WTC11 (cell line): Measurements from ENCODE around the gene NDRG3. TPM values are rescaled to one million over a fixed set of nuclear protein-coding genes. Genes with fewer than 3 reads are reported as not detected.

Experiments
- ATAC-seq: fragments of 200-7000 bp; cut with Tn5 transposase; 2 replicates; pipeline ENCODE4 v1.10.0; 2021; ENCODE audit warnings: mild to moderate bottlenecking, moderate library complexity
- CTCF ChIA-PET: fragments of 300-600 bp; sonication (Branson Sonifier 250); formaldehyde crosslinking; loops from one replicate; lab custom pipeline; 2021; ENCODE audit warnings: antibody characterized with exemption; lab: Charles Lee
- POLR2A ChIA-PET: fragments of 350-600 bp; sonication (Branson Sonifier 250); formaldehyde crosslinking; loops from one replicate; lab custom pipeline; 2021; ENCODE audit warnings: antibody characterized with exemption; lab: Charles Lee
- DNase-seq: peaks from one replicate; pipeline ENCODE4 v3.0.0; 2021; ENCODE audit warnings: low spot score
- H3K27ac Mint-ChIP-seq: 2 replicates; pipeline ENCODE4 v1.8.0; 2021; ENCODE audit warnings: mixed read lengths
- H3K27me3 Mint-ChIP-seq: 2 replicates; pipeline ENCODE4 v1.8.0; 2021; ENCODE audit warnings: low read depth, mild to moderate bottlenecking, moderate library complexity, mixed read lengths
- H3K36me3 Mint-ChIP-seq: 2 replicates; pipeline ENCODE4 v1.8.0; 2021; ENCODE audit warnings: mixed read lengths
- H3K4me1 Mint-ChIP-seq: 2 replicates; pipeline ENCODE4 v1.8.0; 2022; ENCODE audit warnings: mixed read lengths
- H3K4me3 Mint-ChIP-seq: 2 replicates; pipeline ENCODE4 v1.8.0; 2021; ENCODE audit warnings: mild to moderate bottlenecking, moderate library complexity, mixed read lengths
- H3K9me3 Mint-ChIP-seq: 2 replicates; pipeline ENCODE4 v1.8.0; 2021; ENCODE audit warnings: mixed read lengths
- AR ChIP-seq: fragments of 250-450 bp; sonication (Bioruptor Pico); IDR thresholded peaks from 2 replicates; pipeline ENCODE4 v1.9.0; 2021; ENCODE audit warnings: mild to moderate bottlenecking
- FOXP1 ChIP-seq: sonication (generic); formaldehyde crosslinking; IDR thresholded peaks from 2 replicates; pipeline ENCODE4 v1.8.0; 2022; ENCODE audit warnings: missing genetic modification reagents, mild to moderate bottlenecking, moderate library complexity, borderline replicate concordance
- GABPB1 ChIP-seq: sonication (generic); formaldehyde crosslinking; IDR thresholded peaks from 2 replicates; pipeline ENCODE4 v1.8.1; 2023; ENCODE audit warnings: mild to moderate bottlenecking, missing genetic modification reagents
- GRHL2 ChIP-seq: fragments of 250-450 bp; sonication (Bioruptor Pico); IDR thresholded peaks from 2 replicates; pipeline ENCODE4 v1.8.0; 2022; ENCODE audit warnings: mild to moderate bottlenecking, moderate library complexity; ENCODE audit not compliant: insufficient replicate concordance, severe bottlenecking
- HMGXB4 ChIP-seq: sonication (generic); formaldehyde crosslinking; IDR thresholded peaks from 2 replicates; pipeline ENCODE4 v1.8.1; 2023; ENCODE audit warnings: mild to moderate bottlenecking, moderate library complexity, missing genetic modification reagents
- IRF1 ChIP-seq: sonication (generic); formaldehyde crosslinking; IDR thresholded peaks from 2 replicates; pipeline ENCODE4 v1.8.0; 2023; ENCODE audit warnings: missing genetic modification reagents
- MAX ChIP-seq: sonication (generic); formaldehyde crosslinking; IDR thresholded peaks from 2 replicates; pipeline ENCODE4 v1.8.0; 2022; ENCODE audit warnings: mild to moderate bottlenecking, missing genetic modification reagents
- MYBL2 ChIP-seq: sonication (generic); formaldehyde crosslinking; IDR thresholded peaks from 2 replicates; pipeline ENCODE4 v1.8.1; 2023; ENCODE audit warnings: mild to moderate bottlenecking, moderate library complexity, missing genetic modification reagents
- NR1H2 ChIP-seq: sonication (generic); formaldehyde crosslinking; IDR thresholded peaks from 2 replicates; pipeline ENCODE4 v1.9.0; 2021; ENCODE audit warnings: mild to moderate bottlenecking, moderate library complexity, missing genetic modification reagents
- OVOL2 ChIP-seq: fragments of 250-450 bp; sonication (Bioruptor Pico); IDR thresholded peaks from 2 replicates; pipeline ENCODE4 v1.9.0; 2021; ENCODE audit warnings: mild to moderate bottlenecking, borderline replicate concordance
- RORB ChIP-seq: fragments of 250-450 bp; sonication (Bioruptor Pico); IDR thresholded peaks from 2 replicates; pipeline ENCODE4 v1.9.0; 2021; ENCODE audit warnings: mild to moderate bottlenecking
- SMAD3 ChIP-seq: sonication (generic); formaldehyde crosslinking; IDR thresholded peaks from 2 replicates; pipeline ENCODE4 v1.8.0; 2022; ENCODE audit warnings: missing genetic modification reagents, mild to moderate bottlenecking, borderline replicate concordance
- SMAD4 ChIP-seq: sonication (generic); formaldehyde crosslinking; IDR thresholded peaks from 2 replicates; pipeline ENCODE4 v1.8.0; 2022; ENCODE audit warnings: mild to moderate bottlenecking, missing genetic modification reagents
- STAT6 ChIP-seq: sonication (generic); formaldehyde crosslinking; conservative IDR thresholded peaks from 2 replicates; pipeline ENCODE4 v1.8.1; 2023; ENCODE audit warnings: mild to moderate bottlenecking, low read depth, missing genetic modification reagents, moderate library complexity
- TCF7 ChIP-seq: sonication (generic); formaldehyde crosslinking; IDR thresholded peaks from 2 replicates; pipeline ENCODE4 v1.8.0; 2022; ENCODE audit warnings: mild to moderate bottlenecking, low read depth, missing genetic modification reagents, moderate library complexity
- TEAD4 ChIP-seq: sonication (generic); formaldehyde crosslinking; IDR thresholded peaks from 2 replicates; pipeline ENCODE4 v1.8.0; 2022; ENCODE audit warnings: mild to moderate bottlenecking, missing genetic modification reagents
- ZBTB21 ChIP-seq: sonication (generic); formaldehyde crosslinking; IDR thresholded peaks from 2 replicates; pipeline ENCODE4 v1.8.1; 2023; ENCODE audit warnings: mild to moderate bottlenecking, missing genetic modification reagents, borderline replicate concordance
- ZNF138 ChIP-seq: sonication (generic); formaldehyde crosslinking; conservative IDR thresholded peaks from 2 replicates; pipeline ENCODE4 v1.8.1; 2022; ENCODE audit warnings: mild to moderate bottlenecking, moderate library complexity, missing genetic modification reagents
- ZNF263 ChIP-seq: sonication (generic); formaldehyde crosslinking; IDR thresholded peaks from 2 replicates; pipeline ENCODE4 v1.8.1; 2022; ENCODE audit warnings: low read depth, mild to moderate bottlenecking, moderate library complexity, missing genetic modification reagents
- ZNF317 ChIP-seq: sonication (generic); formaldehyde crosslinking; IDR thresholded peaks from 2 replicates; pipeline ENCODE4 v1.8.1; 2023; ENCODE audit warnings: low read depth, mild to moderate bottlenecking, moderate library complexity, missing genetic modification reagents, borderline replicate concordance
- ZNF416 ChIP-seq: fragments of 250-450 bp; sonication (Bioruptor Pico); IDR thresholded peaks from 2 replicates; pipeline ENCODE4 v1.9.0; 2021; ENCODE audit warnings: mild to moderate bottlenecking, inconsistent platforms
- total RNA-seq: library from RNA; stranded (reverse); gene quantifications from 3 replicates; pipeline ENCODE4 v1.2.3, GENCODE V29; 2021

NDRG3 gene
- total RNA-seq, 1 experiment from 2014 or later, result 27.0 TPM

GRCh38 chr20:36760647-36761046, 14.8 kb upstream of the NDRG3 start:
- H3K4me1 Mint-ChIP-seq, result no peaks in the 10 kb centered on the region
- H3K36me3 Mint-ChIP-seq, result peaks cover 44% of the 10 kb centered on the region
- no peaks in the 10 kb centered on the region for H3K27me3 Mint-ChIP-seq
- POLR2A ChIA-PET, result no interaction called here
- no peaks in the 10 kb centered on the region for H3K9me3 Mint-ChIP-seq
- no peak overlapping the region for H3K27ac Mint-ChIP-seq
- ATAC-seq (no peak), DNase-seq (no peak)
- CTCF ChIA-PET, result no interaction called here
- TF ChIP-seq RORB (no peak), HMGXB4 (no peak), GABPB1 (peak; percentile 12; the same call in 1 of the 2 replicates), NR1H2 (no peak), MAX (CRISPR knock-in tag) (no peak), OVOL2 (CRISPR knock-in tag) (no peak)
- H3K4me3 Mint-ChIP-seq, result no peak overlapping the region

GRCh38 chr20:36758276-36758675, 12.4 kb upstream of the NDRG3 start:
- no peaks in the 10 kb centered on the region for H3K27me3 Mint-ChIP-seq
- no peak for TF ChIP-seq GRHL2 (CRISPR knock-in tag)
- TF ChIP-seq STAT6, result no peak
- TF ChIP-seq NR1H2, result no peak
- no peak for TF ChIP-seq TEAD4
- TF ChIP-seq ZBTB21 (CRISPR knock-in tag), result no peak
- TF ChIP-seq SMAD3 (CRISPR knock-in tag), result no peak
- TF ChIP-seq AR (CRISPR knock-in tag), result no peak
- TF ChIP-seq MYBL2 (CRISPR knock-in tag), result no peak
- no peak for TF ChIP-seq ZNF416
- no peak for TF ChIP-seq ZNF317 (CRISPR knock-in tag)
- H3K4me3 Mint-ChIP-seq, result no peak overlapping the region
- no peaks in the 10 kb centered on the region for H3K4me1 Mint-ChIP-seq
- ChIA-PET POLR2A (no interaction called here), CTCF (no interaction called here)
- H3K27ac Mint-ChIP-seq, result no peak overlapping the region
- DNase-seq (no peak), ATAC-seq (no peak)
- no peaks in the 10 kb centered on the region for H3K9me3 Mint-ChIP-seq
- H3K36me3 Mint-ChIP-seq, result peaks cover 47% of the 10 kb centered on the region

GRCh38 chr20:36756496-36756895, 10.6 kb upstream of the NDRG3 start:
- TF ChIP-seq SMAD4 (no peak), TCF7 (CRISPR knock-in tag) (no peak), NR1H2 (no peak), FOXP1 (CRISPR knock-in tag) (no peak), TEAD4 (no peak), ZNF138 (CRISPR knock-in tag) (no peak), ZNF263 (CRISPR knock-in tag) (no peak), GRHL2 (CRISPR knock-in tag) (no peak), IRF1 (CRISPR knock-in tag) (no peak), STAT6 (no peak)
- POLR2A ChIA-PET, result no interaction called here
- ATAC-seq, result no peak
- Mint-ChIP-seq H3K27me3 (no peaks in the 10 kb centered on the region), H3K4me1 (no peaks in the 10 kb centered on the region), H3K9me3 (no peaks in the 10 kb centered on the region), H3K27ac (no peak overlapping the region), H3K4me3 (no peak overlapping the region), H3K36me3 (peaks cover 62% of the 10 kb centered on the region)
- DNase-seq, result no peak
- CTCF ChIA-PET, result interaction anchor here (1.2 to 2.2 kb wide), 2 partner anchors 12 to 52 kb away, joined by 4 to 47 read pairs; partner anchors contain the start of gene NDRG3
